GM12875 (cell line): Measurements from ENCODE around the gene CLDN7.

Source experiments
- H3K4me3 ChIP-seq: one replicate; pipeline ENCODE4 v1.5.1; 2011; ENCODE audit warnings: low read depth, low read length, control low read depth
- TF ChIP-seq, protein P1 (sequence below): IDR thresholded peaks from 2 replicates; pipeline ENCODE4 v1.5.1; 2011; ENCODE audit warnings: low read depth, mild to moderate bottlenecking, control low read depth, inconsistent platforms, low read length, moderate library complexity, borderline replicate concordance; ENCODE audit not compliant: insufficient read depth

The CLDN7 gene

DNA sequence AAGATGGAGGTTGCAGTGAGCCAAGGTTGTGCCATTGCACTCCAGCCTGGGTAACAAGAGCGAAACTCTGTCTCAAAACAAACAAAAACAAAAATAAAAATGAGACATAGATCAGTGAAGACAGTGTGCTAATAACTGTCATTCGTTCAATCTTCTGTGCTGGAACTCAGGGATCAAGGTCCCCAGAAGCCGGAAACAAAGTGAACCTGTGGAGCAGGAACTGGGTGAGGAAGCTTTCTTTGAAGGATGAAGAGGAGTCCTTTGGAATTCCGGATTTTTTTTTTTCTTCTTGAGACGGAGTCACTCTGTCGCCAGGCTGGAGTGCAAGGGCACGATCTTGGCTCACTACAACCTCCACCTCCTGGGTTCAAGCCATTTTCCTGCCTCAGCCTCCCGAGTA is 17.2 kb upstream of the CLDN7 start:
- TF ChIP-seq, protein P1, sequence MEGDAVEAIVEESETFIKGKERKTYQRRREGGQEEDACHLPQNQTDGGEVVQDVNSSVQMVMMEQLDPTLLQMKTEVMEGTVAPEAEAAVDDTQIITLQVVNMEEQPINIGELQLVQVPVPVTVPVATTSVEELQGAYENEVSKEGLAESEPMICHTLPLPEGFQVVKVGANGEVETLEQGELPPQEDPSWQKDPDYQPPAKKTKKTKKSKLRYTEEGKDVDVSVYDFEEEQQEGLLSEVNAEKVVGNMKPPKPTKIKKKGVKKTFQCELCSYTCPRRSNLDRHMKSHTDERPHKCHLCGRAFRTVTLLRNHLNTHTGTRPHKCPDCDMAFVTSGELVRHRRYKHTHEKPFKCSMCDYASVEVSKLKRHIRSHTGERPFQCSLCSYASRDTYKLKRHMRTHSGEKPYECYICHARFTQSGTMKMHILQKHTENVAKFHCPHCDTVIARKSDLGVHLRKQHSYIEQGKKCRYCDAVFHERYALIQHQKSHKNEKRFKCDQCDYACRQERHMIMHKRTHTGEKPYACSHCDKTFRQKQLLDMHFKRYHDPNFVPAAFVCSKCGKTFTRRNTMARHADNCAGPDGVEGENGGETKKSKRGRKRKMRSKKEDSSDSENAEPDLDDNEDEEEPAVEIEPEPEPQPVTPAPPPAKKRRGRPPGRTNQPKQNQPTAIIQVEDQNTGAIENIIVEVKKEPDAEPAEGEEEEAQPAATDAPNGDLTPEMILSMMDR, result no peak
- H3K4me3 ChIP-seq, result no peak overlapping the region

DNA sequence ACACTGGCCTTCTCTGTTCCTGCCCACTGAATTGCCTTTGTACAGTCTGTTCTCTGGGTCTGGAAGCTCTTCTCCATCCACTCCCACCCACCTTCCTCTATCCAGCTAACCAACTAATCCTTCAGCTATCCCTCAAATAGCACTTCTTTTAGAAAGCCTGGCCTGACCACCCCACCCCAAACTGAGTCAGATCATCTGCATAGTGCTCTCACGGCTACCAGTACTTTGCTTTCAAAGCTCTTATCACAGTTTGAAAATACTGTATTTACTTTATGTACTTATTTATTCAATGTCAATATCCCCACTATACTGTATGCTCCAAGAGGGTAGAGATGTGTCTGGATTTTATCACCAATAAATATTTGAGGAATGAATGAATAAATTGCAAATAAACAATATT is 4.5 kb upstream of the CLDN7 start:
- TF ChIP-seq, protein P1, result no peak
- H3K4me3 ChIP-seq, result no peak overlapping the region

- H3K4me3 ChIP-seq, result no peak overlapping the region
- TF ChIP-seq, protein P1, result no peak
Measured at GRCh38 chr17:7263801-7264078, 1.5 kb upstream of the CLDN7 start.

DNA sequence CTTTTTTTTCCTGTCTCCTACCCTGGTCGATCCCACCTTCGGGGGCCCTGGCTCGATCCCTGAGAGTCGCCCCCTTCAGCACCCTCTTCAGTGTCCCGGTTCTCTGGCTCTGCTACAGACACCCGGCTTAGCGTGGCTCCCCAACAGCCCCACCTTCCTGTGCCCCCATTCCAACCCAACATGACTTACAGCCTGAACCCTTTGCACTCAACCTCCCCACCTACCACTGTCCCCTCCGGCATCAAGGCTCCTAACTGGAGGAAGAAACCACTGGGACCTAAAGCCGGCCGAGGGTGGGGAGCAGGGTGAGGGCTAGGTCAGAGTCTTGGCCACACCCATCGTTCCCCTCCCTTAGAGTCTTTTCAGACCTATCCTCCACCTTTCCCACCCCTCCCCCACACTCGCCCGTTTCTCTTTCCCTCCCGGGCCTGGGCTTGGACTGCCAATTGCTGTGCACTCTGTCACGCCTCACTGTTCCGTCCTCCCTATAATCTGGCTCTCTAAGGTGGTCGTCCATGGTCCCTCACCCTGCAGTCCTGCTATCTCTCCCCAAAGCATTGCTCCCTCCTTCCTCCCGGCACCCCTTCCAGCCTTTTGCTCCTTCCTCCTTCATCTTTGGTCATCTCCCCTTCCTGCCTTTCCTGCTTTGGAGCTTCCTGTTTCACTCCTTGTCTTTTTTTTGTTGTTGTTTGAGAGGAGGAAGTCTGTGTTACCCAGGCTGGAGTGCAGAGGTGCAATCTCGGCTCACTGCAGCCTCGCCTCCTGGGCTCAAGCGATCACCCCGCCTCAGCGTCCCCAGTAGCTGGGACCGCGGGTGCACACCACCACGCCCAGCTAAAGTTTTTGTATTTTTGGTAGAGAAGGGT is 890 bp upstream of the CLDN7 start:
- TF ChIP-seq, protein P1, result no peak
- no peak overlapping the region for H3K4me3 ChIP-seq

- peak overlapping the region; percentile 40 for H3K4me3 ChIP-seq
- TF ChIP-seq, protein P1, result no peak
Measured at GRCh38 chr17:7261379-7262191, 693 bp downstream of the CLDN7 start.

DNA sequence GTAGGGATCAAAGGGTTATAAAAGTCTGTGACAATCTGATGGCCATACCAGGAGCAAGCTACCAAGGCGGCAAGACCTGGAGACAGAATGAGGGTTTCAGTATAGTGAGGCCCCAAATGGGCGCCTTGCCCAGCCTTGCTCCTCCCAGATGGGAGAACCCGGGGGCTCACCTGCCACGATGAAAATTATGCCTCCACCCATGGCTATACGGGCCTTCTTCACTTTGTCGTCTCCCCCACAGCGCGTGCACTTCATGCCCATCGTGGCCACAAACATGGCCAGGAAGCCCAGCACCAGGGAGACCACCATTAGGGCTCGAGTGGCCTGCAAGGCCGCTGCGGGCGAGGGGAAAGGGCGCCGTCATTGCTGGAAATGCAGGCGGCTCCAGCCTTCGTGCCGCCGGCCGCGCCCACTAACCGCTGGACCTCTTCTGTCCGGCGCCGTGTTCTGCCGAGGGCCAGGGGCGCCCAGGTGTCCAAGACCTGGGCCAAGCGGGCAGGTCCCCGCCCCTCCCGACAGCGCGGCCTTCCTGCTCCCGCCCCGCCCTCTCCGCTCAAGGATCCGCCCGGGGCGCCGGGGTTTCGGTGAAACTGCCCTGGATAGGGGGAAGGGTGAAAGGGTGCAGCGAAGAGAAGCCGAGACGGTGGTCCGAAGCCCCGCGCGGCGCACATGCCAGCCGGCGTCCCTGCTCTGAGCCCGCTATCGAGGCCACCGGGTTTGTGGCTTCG is 1.5 kb downstream of the CLDN7 start:
- peak overlapping the region; percentile 40 for H3K4me3 ChIP-seq
- TF ChIP-seq, protein P1, result no peak
